C4-2B (cell line): ENCODE data around the gene GOLPH3.

Source experiments
- ZFX ChIP-seq: fragments of 450-650 bp; IDR thresholded peaks from 2 replicates; pipeline ENCODE4 v1.6.1; 2017
- TF ChIP-seq, protein P1 (sequence below): fragments of 450-650 bp; conservative IDR thresholded peaks from 2 replicates; pipeline ENCODE4 v1.5.1; 2017; ENCODE audit warnings: mild to moderate bottlenecking

DNA sequence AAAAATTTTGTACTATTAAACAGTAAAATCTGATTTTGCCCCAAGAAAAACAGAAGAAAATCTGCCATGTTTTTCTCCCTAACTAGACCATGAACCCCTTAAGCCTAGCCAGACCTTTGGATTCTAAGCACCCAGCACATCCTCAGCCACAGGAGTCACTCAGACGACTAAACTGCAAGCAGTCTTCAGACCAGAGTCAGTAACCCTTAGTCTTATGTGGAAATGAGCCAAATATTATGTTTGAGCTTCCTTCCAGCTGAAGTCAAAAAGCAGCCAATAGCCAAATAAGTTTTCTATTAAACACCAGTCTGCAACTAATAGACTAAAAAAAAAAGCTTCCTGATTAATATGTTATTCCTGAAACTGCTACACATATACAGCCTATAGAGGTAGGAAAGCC lies 47.4 kb downstream of the GOLPH3 start:
- TF ChIP-seq, protein P1, sequence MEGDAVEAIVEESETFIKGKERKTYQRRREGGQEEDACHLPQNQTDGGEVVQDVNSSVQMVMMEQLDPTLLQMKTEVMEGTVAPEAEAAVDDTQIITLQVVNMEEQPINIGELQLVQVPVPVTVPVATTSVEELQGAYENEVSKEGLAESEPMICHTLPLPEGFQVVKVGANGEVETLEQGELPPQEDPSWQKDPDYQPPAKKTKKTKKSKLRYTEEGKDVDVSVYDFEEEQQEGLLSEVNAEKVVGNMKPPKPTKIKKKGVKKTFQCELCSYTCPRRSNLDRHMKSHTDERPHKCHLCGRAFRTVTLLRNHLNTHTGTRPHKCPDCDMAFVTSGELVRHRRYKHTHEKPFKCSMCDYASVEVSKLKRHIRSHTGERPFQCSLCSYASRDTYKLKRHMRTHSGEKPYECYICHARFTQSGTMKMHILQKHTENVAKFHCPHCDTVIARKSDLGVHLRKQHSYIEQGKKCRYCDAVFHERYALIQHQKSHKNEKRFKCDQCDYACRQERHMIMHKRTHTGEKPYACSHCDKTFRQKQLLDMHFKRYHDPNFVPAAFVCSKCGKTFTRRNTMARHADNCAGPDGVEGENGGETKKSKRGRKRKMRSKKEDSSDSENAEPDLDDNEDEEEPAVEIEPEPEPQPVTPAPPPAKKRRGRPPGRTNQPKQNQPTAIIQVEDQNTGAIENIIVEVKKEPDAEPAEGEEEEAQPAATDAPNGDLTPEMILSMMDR = no peak
- no peak for TF ChIP-seq ZFX
